MM.1S (cell line): ENCODE data around the gene COP1.

Experiments used
- DNase-seq: peaks from one replicate; pipeline ENCODE4 v3.0.0-alpha.2; 2015
- H2AFZ ChIP-seq: fragments of 300-600 bp; sonication (generic); 2 replicates; pipeline ENCODE4 v1.6.0; 2016; ENCODE audit warnings: antibody characterized with exemption, low read length
- H3F3A ChIP-seq: fragments of 300-600 bp; sonication (generic); 2 replicates; pipeline ENCODE4 v1.6.1; 2016; ENCODE audit warnings: mild to moderate bottlenecking, antibody characterized with exemption, low read length, moderate library complexity, mixed read lengths; ENCODE audit not compliant: insufficient read depth
- H3K27ac ChIP-seq: fragments of 300-600 bp; sonication (generic); 2 replicates; pipeline ENCODE4 v1.5.1; 2016; ENCODE audit warnings: mild to moderate bottlenecking, low read length
- H3K27me3 ChIP-seq: fragments of 300-600 bp; sonication (generic); replicated peaks from 2 replicates; pipeline ENCODE4 v1.6.0; 2016; ENCODE audit warnings: low read length; ENCODE audit not compliant: insufficient read depth
- H3K36me3 ChIP-seq: fragments of 300-600 bp; sonication (generic); replicated peaks from 2 replicates; pipeline ENCODE4 v1.6.1; 2016; ENCODE audit warnings: mild to moderate bottlenecking, low read length, mixed read lengths; ENCODE audit not compliant: insufficient read depth
- H3K4me1 ChIP-seq: fragments of 300-600 bp; sonication (generic); 2 replicates; pipeline ENCODE4 v1.6.1; 2016; ENCODE audit warnings: low read length, mixed read lengths
- H3K4me2 ChIP-seq: fragments of 300-600 bp; sonication (generic); 2 replicates; pipeline ENCODE4 v1.6.0; 2016; ENCODE audit warnings: low read depth, low read length
- H3K4me3 ChIP-seq: fragments of 300-600 bp; sonication (generic); 2 replicates; pipeline ENCODE4 v1.5.1; 2016; ENCODE audit warnings: low read length, mixed read lengths
- H3K79me2 ChIP-seq: fragments of 300-600 bp; sonication (generic); 2 replicates; pipeline ENCODE4 v1.6.1; 2016; ENCODE audit warnings: mixed run types, low read length, mixed read lengths
- H3K9ac ChIP-seq: fragments of 300-600 bp; sonication (generic); 2 replicates; pipeline ENCODE4 v1.6.1; 2016; ENCODE audit warnings: low read length, mixed read lengths
- H3K9me2 ChIP-seq: fragments of 300-600 bp; sonication (generic); replicated peaks from 2 replicates; pipeline ENCODE4 v1.6.1; 2016; ENCODE audit warnings: mild to moderate bottlenecking, low read length, mixed read lengths; ENCODE audit not compliant: insufficient read depth
- H3K9me3 ChIP-seq: fragments of 300-600 bp; sonication (generic); replicated peaks from 2 replicates; pipeline ENCODE4 v1.6.1; 2016; ENCODE audit warnings: mild to moderate bottlenecking, low read length, mixed read lengths; ENCODE audit not compliant: insufficient read depth
- H4K20me1 ChIP-seq: fragments of 300-600 bp; sonication (generic); 2 replicates; pipeline ENCODE4 v1.6.1; 2016; ENCODE audit warnings: mild to moderate bottlenecking, low read length, moderate library complexity, mixed read lengths; ENCODE audit not compliant: insufficient read depth
- CTCF ChIP-seq: fragments of 300-600 bp; sonication (generic); IDR thresholded peaks from 2 replicates; pipeline ENCODE4 v1.5.1; 2016; ENCODE audit warnings: antibody characterized with exemption, low read length, mixed read lengths
- EZH2 ChIP-seq: fragments of 300-600 bp; sonication (generic); optimal IDR thresholded peaks from 2 replicates; pipeline ENCODE3; 2017; ENCODE audit warnings: low read depth, mild to moderate bottlenecking, antibody characterized with exemption, low read length, mixed read lengths
- EZH2phosphoT487 ChIP-seq: fragments of 300-600 bp; sonication (generic); IDR thresholded peaks from 2 replicates; pipeline ENCODE4 v1.6.1; 2018; ENCODE audit warnings: antibody characterized with exemption, low read length

The COP1 gene

GRCh38 chr1:176193663-176194062 lies 13.4 kb downstream of the COP1 start:
- Histone ChIP-seq H3K27me3 (no peaks in the 10 kb centered on the region), H3K4me2 (no peak overlapping the region), H3K9me3 (no peaks in the 10 kb centered on the region), H3K4me1 (0 out of 2 replicates have a peak, but pooled peaks cover 4% of the 10 kb centered on the region), H3K9ac (no peak overlapping the region), H3F3A (no peaks in the 10 kb centered on the region), H3K4me3 (no peak overlapping the region), H4K20me1 (peaks cover 43% of the 10 kb centered on the region), H3K36me3 (no peaks in the 10 kb centered on the region), H3K9me2 (no peaks in the 10 kb centered on the region), H3K27ac (no peak overlapping the region), H2AFZ (no peak overlapping the region), H3K79me2 (peaks cover 100% of the 10 kb centered on the region)
- TF ChIP-seq EZH2 (no peak), EZH2phosphoT487 (no peak), CTCF (no peak)
- DNase-seq: no peak

- Histone ChIP-seq H3K79me2 (peaks cover 100% of the 10 kb centered on the region), H4K20me1 (peaks cover 47% of the 10 kb centered on the region), H3K4me2 (no peak overlapping the region), H3K4me1 (0 out of 2 replicates have a peak, but pooled peaks cover 4% of the 10 kb centered on the region), H3K4me3 (no peak overlapping the region), H3K27ac (no peak overlapping the region), H2AFZ (no peak overlapping the region), H3F3A (no peaks in the 10 kb centered on the region), H3K9me3 (no peaks in the 10 kb centered on the region), H3K9ac (no peak overlapping the region), H3K9me2 (no peaks in the 10 kb centered on the region), H3K27me3 (no peaks in the 10 kb centered on the region), H3K36me3 (no peaks in the 10 kb centered on the region)
- TF ChIP-seq EZH2phosphoT487: no peak
- TF ChIP-seq EZH2: no peak
- no peak for TF ChIP-seq CTCF
- DNase-seq: no peak
Measured at GRCh38 chr1:176193023-176193422, 14.1 kb downstream of the COP1 start.

- no peaks in the 10 kb centered on the region for H3K9me3 ChIP-seq
- no peak overlapping the region for H3K4me2 ChIP-seq
- no peaks in the 10 kb centered on the region for H3K9me2 ChIP-seq
- H3K9ac ChIP-seq: no peak overlapping the region
- H3K79me2 ChIP-seq: peaks cover 98% of the 10 kb centered on the region
- peaks cover 11% of the 10 kb centered on the region; the same call in 1 of the 2 replicates for H3K4me1 ChIP-seq
- no peaks in the 10 kb centered on the region for H3K36me3 ChIP-seq
- H3K27ac ChIP-seq: no peak overlapping the region
- H2AFZ ChIP-seq: no peak overlapping the region
- peaks cover 2% of the 10 kb centered on the region; the same call in 1 of the 2 replicates for H3F3A ChIP-seq
- H4K20me1 ChIP-seq: peaks cover 55% of the 10 kb centered on the region
- no peak for DNase-seq
- no peaks in the 10 kb centered on the region for H3K27me3 ChIP-seq
- H3K4me3 ChIP-seq: no peak overlapping the region
- TF ChIP-seq CTCF: no peak
- no peak for TF ChIP-seq EZH2phosphoT487
- TF ChIP-seq EZH2: no peak
Measured at GRCh38 chr1:176188604-176189003, 18.5 kb downstream of the COP1 start.
